HL-60/S4 treated with phorbol 12-myristate 13-acetate at 8.2 ng/mL for 4 days and 3 days (cell line): ENCODE results near the gene SORCS1.

ENCODE experiments used
- in situ Hi-C: fragments of 300-500 bp; cut with MboI; formaldehyde crosslinking; loops from 2 replicates; pipeline ENCODE4 v1.15.0; 2022; ENCODE audit warnings: low sequenced_read_pairs

Gene SORCS1

GRCh38 chr10:106765241-106765754, 399.2 kb downstream of the SORCS1 start:
- in situ Hi-C loops: no loop called here

- in situ Hi-C loops: no loop called here
Measured at GRCh38 chr10:106764360-106764759, 400.1 kb downstream of the SORCS1 start.

GRCh38 chr10:106761906-106762305, 402.6 kb downstream of the SORCS1 start:
- in situ Hi-C loops: no loop called here

GRCh38 chr10:106757521-106757920, 407.0 kb downstream of the SORCS1 start:
- in situ Hi-C loops: no loop called here

GRCh38 chr10:106751091-106751490, 413.4 kb downstream of the SORCS1 start:
- in situ Hi-C loops: no loop called here

- in situ Hi-C loops: no loop called here
Measured at GRCh38 chr10:106746868-106747267, 417.6 kb downstream of the SORCS1 start.

- in situ Hi-C loops: no loop called here
Measured at GRCh38 chr10:106741006-106741530, 423.4 kb downstream of the SORCS1 start.

GRCh38 chr10:106740071-106740470, 424.4 kb downstream of the SORCS1 start:
- in situ Hi-C loops: no loop called here

GRCh38 chr10:106734220-106734619, 430.3 kb downstream of the SORCS1 start:
- in situ Hi-C loops: no loop called here

- in situ Hi-C loops: no loop called here
Measured at GRCh38 chr10:106728232-106728631, 436.3 kb downstream of the SORCS1 start.

- in situ Hi-C loops: no loop called here
Measured at GRCh38 chr10:106727170-106727569, 437.3 kb downstream of the SORCS1 start.

- in situ Hi-C loops: no loop called here
Measured at GRCh38 chr10:106722524-106722923, 442.0 kb downstream of the SORCS1 start.

- in situ Hi-C loops: no loop called here
Measured at GRCh38 chr10:106720683-106721082, 443.8 kb downstream of the SORCS1 start.

- in situ Hi-C loops: no loop called here
Measured at GRCh38 chr10:106716381-106716780, 448.1 kb downstream of the SORCS1 start.

GRCh38 chr10:106714734-106715555, 449.6 kb downstream of the SORCS1 start:
- in situ Hi-C loops: no loop called here

GRCh38 chr10:106713846-106714245, 450.7 kb downstream of the SORCS1 start:
- in situ Hi-C loops: no loop called here

- in situ Hi-C loops: no loop called here
Measured at GRCh38 chr10:106712988-106713387, 451.5 kb downstream of the SORCS1 start.

GRCh38 chr10:106711313-106711906, 453.1 kb downstream of the SORCS1 start:
- in situ Hi-C loops: no loop called here

- in situ Hi-C loops: no loop called here
Measured at GRCh38 chr10:106708506-106708905, 456.0 kb downstream of the SORCS1 start.

- in situ Hi-C loops: no loop called here
Measured at GRCh38 chr10:106707657-106708056, 456.8 kb downstream of the SORCS1 start.

GRCh38 chr10:106706127-106706526, 458.4 kb downstream of the SORCS1 start:
- in situ Hi-C loops: no loop called here

GRCh38 chr10:106705681-106706100, 458.8 kb downstream of the SORCS1 start:
- in situ Hi-C loops: no loop called here
